AG09319 (cell line): ENCODE data around the gene SV2B.

Experiments
- DNase-seq: peaks from one replicate; pipeline ENCODE4 v3.0.0-alpha.2; 2010; ENCODE audit warnings: low read depth; ENCODE audit errors: extremely low read depth
- TF ChIP-seq, protein P1 (sequence below): IDR thresholded peaks from 2 replicates; pipeline ENCODE4 v1.5.1; 2011; ENCODE audit warnings: low read depth, mild to moderate bottlenecking, inconsistent platforms, low read length, moderate library complexity

Gene SV2B

DNA sequence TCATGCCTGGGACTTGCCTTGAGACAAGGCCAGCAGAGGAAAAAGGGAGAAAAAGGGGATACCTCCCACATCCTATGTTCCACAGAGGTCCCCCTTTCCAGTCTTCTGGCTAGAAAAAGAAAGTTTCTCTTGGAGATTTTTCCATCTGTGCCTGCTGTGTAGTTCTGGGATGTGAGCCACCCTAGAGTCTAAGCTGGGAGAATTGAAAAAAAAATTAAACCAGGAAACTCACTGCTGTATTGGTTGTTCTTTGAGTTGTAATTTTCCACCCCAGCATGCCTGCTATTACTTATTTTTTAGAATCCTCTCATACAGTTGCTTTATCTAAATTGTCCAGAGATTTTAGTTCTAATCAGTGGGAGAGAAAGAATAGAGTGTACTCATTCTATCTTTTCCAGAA is 68.4 kb downstream of the SV2B start:
- TF ChIP-seq, protein P1, sequence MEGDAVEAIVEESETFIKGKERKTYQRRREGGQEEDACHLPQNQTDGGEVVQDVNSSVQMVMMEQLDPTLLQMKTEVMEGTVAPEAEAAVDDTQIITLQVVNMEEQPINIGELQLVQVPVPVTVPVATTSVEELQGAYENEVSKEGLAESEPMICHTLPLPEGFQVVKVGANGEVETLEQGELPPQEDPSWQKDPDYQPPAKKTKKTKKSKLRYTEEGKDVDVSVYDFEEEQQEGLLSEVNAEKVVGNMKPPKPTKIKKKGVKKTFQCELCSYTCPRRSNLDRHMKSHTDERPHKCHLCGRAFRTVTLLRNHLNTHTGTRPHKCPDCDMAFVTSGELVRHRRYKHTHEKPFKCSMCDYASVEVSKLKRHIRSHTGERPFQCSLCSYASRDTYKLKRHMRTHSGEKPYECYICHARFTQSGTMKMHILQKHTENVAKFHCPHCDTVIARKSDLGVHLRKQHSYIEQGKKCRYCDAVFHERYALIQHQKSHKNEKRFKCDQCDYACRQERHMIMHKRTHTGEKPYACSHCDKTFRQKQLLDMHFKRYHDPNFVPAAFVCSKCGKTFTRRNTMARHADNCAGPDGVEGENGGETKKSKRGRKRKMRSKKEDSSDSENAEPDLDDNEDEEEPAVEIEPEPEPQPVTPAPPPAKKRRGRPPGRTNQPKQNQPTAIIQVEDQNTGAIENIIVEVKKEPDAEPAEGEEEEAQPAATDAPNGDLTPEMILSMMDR: no peak
- DNase-seq: no peak

DNA sequence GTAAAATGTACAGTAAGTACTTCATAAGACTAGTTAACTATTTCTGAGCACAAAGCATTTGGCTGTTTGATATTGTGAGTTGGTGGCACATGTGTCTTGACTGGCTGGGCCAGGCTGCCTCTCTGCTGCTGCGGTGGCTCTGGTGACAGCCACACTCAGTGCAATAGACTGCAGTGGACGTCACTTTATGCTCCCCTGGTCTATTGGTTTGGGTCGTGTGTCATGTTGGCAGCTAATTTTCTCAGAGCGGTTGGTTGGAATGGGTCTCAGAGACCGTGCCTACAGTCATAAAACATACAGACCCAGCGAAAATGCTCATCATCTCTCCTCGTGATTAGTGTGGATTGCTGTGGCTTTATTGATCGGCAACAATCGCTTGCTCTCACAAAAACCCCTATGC is 71.3 kb downstream of the SV2B start:
- no peak for DNase-seq
- TF ChIP-seq, protein P1: no peak

DNA sequence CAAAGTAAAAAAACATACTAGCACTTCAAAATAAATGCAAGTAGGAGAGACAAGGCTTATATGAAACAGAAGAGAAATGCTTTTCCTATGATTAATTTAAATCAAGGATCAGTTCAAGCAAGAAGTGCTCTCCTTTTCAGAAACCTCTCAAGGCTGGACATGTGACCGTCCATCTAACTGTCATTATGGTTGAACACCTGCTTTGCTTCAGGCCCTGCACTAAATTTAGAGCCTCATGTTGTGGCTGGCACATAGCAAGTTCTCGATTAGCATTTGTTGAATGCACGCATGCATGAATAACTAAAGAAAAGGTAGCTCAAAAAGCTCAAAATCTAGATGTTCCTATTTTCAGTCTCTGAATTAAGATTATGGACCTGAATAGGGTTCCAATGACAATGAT is 82.0 kb downstream of the SV2B start:
- no peak for DNase-seq

DNA sequence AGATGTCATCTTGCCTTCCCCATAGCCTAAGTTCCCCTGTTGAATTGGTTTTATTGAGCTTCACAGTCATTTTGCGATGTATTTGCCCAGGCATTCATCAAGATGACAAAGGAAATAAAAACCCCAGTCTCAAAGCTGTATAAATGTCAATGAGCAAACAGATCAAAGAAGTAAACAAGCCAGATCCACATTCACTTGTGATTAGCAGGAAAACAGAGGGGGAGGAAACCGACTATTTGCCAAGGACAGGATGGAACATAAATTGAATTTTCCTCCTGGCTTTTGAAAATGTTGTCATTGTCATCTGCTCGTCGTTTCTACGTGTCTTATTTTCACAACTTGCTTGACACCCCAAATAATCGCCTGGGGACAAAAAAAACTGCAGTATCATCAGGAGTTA is 83.5 kb downstream of the SV2B start:
- DNase-seq: no peak
- TF ChIP-seq, protein P1: no peak

More for the DNA sequence above, 82.0 kb downstream of the SV2B start:
- TF ChIP-seq, protein P1: no peak

DNA sequence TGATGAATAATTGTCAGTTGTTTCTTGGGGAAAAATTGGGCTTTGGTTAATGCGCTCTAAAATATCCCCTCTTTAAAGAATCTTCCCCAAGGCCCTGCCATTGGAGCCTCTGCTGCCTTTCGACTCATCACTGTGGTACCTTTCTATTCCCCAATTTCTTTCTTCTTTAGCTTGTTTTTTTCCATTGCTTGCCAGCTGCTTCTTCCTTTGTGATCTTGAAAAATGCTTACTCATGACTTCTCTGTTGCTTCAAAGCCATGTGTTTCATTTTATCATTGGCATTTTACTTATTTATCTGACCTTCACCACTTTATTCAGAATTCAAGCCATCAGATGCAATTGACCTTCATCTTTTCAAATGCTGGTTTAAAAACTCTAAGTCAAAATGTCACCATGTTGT is 84.4 kb downstream of the SV2B start:
- TF ChIP-seq, protein P1: no peak
- DNase-seq: no peak

DNA sequence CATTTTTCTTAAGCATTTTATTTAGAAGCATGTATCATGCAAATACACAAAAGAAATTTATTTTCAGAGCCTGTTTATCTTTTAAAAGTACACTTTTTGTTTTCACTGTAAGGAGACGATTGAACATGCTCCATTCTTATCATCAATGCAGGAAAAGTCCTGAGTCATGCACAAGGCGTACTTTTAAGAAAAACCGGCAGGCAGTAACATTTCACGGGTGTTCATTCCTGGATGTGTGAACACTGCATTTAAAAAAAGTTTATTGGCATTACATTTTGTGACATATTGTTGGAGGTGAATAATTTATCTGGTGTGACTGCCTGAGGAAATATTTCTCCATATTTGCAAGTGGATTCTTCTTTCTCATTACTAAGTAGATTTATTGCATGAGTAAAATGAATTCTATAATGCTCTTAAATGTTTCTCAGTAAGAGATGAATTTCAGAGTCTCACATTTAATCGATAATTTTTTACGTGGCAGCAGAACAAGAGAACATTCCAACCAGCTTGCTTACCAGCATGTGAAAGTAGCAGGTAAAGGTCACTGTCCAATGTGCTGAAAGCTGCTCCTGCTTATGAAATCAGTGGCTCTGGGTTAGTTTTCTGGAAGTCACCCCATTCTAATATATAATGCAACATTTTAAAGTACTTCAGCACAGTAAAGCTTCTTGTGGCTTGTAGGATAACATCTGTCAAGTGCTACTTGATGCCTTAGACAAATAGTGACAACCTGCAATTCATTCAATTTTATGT is 87.0 kb downstream of the SV2B start:
- TF ChIP-seq, protein P1: no peak
- DNase-seq: no peak

DNA sequence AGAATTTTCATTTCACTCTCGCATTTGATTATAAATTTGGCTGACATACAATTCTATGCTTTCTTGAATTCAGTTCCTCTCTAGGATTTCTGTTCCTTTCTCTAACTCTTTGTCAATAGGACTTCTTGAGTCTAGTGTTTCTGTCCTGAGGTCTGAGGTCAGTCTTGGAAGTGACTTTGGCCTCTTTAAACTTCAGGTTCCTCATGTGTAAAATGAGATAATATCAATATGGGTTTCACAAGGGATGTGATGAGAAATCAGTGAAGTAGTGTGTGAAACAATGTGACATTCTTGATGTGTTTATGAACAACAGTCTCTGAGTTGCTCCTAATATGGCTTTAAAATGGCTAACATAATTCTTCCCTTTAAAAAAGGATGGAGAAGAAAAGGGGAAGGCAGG is 92.2 kb downstream of the SV2B start:
- TF ChIP-seq, protein P1: no peak
- DNase-seq: no peak
